HL-60/S4 treated with phorbol 12-myristate 13-acetate at 8.2 ng/mL for 4 days and 3 days (cell line): ENCODE data around the gene ASTN2.

Experiments
- in situ Hi-C: fragments of 300-500 bp; cut with MboI; formaldehyde crosslinking; loops from 2 replicates; pipeline ENCODE4 v1.15.0; 2022; ENCODE audit warnings: low sequenced_read_pairs

Gene ASTN2

GRCh38 chr9:117029341-117029740 is 385.5 kb downstream of the ASTN2 start:
- in situ Hi-C loops, result no loop called here

- in situ Hi-C loops, result no loop called here
Measured at GRCh38 chr9:117028103-117028858, 386.6 kb downstream of the ASTN2 start.

- in situ Hi-C loops, result no loop called here
Measured at GRCh38 chr9:117021906-117022305, 393.0 kb downstream of the ASTN2 start.

GRCh38 chr9:117018966-117019617 is 395.8 kb downstream of the ASTN2 start:
- in situ Hi-C loops, result no loop called here

GRCh38 chr9:117017414-117017985 is 397.4 kb downstream of the ASTN2 start:
- in situ Hi-C loops, result no loop called here

GRCh38 chr9:117014061-117014460 is 400.8 kb downstream of the ASTN2 start:
- in situ Hi-C loops, result no loop called here

GRCh38 chr9:117013440-117013995 is 401.3 kb downstream of the ASTN2 start:
- in situ Hi-C loops, result no loop called here

GRCh38 chr9:117010061-117010460 is 404.8 kb downstream of the ASTN2 start:
- in situ Hi-C loops, result no loop called here

- in situ Hi-C loops, result no loop called here
Measured at GRCh38 chr9:117008876-117009275, 406.0 kb downstream of the ASTN2 start.

- in situ Hi-C loops, result no loop called here
Measured at GRCh38 chr9:117008461-117008860, 406.4 kb downstream of the ASTN2 start.

- in situ Hi-C loops, result no loop called here
Measured at GRCh38 chr9:117002686-117003085, 412.2 kb downstream of the ASTN2 start.

- in situ Hi-C loops, result no loop called here
Measured at GRCh38 chr9:117000834-117001233, 414.0 kb downstream of the ASTN2 start.

- in situ Hi-C loops, result no loop called here
Measured at GRCh38 chr9:117000196-117000723, 414.6 kb downstream of the ASTN2 start.

- in situ Hi-C loops, result no loop called here
Measured at GRCh38 chr9:116998305-116998704, 416.6 kb downstream of the ASTN2 start.

- in situ Hi-C loops, result no loop called here
Measured at GRCh38 chr9:116992865-116993264, 422.0 kb downstream of the ASTN2 start.

- in situ Hi-C loops, result no loop called here
Measured at GRCh38 chr9:116991051-116991450, 423.8 kb downstream of the ASTN2 start.

GRCh38 chr9:116990592-116990991 is 424.3 kb downstream of the ASTN2 start:
- in situ Hi-C loops, result no loop called here

- in situ Hi-C loops, result no loop called here
Measured at GRCh38 chr9:116987721-116988485, 427.0 kb downstream of the ASTN2 start.

GRCh38 chr9:116986015-116986414 is 428.8 kb downstream of the ASTN2 start:
- in situ Hi-C loops, result no loop called here

- in situ Hi-C loops, result no loop called here
Measured at GRCh38 chr9:116985596-116985995, 429.3 kb downstream of the ASTN2 start.

GRCh38 chr9:116984111-116984510 is 430.7 kb downstream of the ASTN2 start:
- in situ Hi-C loops, result no loop called here
